ENCODE results near the gene AHNAK.
"Not testable (repeated sequence)": the region's sequence is repeated elsewhere in the genome, so short reads cannot be mapped to it uniquely, and the experiment has no call there.

Gene AHNAK

DNA sequence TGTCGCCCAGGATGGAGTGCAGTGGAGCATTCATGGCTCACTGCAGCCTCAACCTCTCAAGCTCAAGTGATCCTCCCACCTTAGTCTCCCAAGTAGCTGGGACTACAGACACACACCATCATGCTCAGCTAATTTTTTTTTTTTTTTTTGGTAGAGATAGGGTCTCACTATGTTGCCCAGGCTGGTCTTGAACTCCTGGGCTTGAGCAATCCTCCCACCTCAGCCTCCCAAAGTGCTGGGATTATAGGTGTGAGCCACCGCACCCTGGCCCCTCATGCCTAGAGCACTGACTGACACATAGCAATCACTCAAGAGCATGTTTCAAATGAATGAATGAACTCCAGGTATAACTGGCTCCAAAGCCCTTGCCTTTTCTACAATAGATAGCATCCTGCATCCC lies 3.9 kb upstream of the AHNAK start:
- DNase-seq (ENCODE audit: low spot score): not testable (repeated sequence)

DNA sequence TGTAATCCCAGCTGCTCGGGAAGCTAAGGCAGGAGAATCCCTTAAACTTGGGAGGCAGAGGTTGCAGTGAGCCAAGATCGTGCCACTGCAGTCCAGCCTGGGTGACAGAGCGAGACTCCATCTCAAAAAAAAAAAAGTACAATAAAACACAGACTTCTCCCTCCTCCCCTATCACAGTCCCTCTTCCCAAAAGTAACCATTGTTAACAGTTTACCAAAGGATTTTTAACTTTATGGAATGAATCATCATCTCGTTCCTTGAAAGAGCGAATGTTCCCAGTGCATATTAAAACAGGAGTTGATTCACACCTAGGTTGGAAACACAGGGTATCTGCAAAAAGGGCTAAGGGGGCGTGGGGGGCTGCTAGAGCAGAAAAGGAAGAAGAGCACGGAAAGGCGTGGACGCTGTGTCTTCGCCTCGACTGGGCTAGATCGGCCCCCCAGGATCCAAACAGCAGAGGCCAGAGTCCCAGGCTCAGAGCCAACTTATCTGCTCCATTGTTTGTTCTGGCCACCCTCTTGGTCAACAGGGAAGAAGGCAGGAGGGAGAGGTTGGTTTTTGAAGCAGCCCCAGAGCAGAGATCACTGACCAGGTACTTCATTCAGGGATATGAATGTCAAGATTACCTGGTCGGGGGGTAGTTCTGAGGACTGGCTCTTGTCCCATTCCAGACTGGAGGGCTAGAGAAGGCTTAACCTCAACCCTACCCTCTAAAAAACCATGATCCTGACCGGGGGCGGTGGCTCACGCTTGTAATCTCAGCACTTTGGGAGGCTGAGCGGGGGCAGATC lies 2.1 kb upstream of the AHNAK start:
- no peak for DNase-seq (ENCODE audit: low spot score)

DNA sequence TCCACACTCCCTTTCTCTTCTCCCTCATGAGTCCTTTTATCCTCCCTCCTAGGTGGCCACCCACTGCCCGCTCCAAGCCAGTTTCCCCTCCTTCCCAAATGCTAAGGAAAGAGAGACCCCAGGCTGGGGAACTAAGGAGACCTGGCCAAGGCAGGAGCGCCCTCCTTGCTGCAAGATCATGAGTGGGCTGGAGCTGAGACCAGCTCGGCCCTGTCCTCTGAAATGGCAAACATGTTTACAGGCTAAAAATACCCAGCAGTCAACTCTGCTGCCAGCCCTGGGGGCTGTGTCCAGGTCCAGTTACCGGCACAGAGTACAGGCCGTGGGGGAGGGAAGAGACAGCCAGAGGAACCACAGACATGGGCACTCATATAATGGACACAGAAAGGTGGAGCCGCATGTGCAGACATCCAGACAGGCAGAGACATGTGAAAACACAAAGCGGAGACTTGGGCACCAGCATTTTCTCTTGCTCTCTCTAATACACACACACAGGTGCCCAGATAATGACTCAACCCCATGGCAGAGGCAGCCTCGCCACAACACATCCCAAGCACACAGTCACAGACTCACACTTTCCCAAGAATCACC lies 1.2 kb upstream of the AHNAK start:
- no peak for DNase-seq (ENCODE audit: low spot score)

DNA sequence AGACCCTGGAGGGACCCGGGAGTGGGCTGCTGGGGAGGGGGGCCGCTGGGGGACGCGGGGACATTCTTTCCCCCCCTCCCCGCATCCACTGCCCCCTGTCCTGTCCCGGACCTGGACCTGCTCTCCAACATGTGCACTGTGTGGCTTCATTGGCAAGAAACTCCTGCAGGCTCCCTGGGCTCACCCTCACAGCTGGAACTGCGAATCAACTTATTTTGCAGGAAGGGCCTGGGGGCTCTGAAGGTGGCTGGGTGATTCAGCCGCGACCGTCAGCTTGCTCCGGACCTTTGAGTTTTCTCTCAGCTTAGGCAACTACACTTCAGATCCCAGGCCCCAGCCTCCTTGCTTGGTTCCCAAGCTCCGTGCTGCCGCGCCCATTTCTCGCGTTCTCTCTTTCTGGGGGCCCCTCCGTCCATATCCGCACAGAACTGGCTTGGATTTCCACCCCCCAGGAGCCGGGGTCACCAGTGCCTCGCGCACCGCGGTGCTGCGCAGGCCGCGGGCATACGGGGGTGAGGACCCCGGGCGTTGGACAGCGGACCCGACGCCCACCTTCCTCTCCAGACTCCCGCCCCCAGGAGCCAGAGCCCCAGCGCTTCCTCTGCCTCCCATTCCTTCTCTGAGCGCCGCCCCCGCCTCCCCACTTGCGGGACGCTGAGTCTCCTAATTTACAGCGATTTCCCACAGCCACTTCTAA lies 471 bp upstream of the AHNAK start:
- DNase-seq (ENCODE audit: low spot score): no peak

DNA sequence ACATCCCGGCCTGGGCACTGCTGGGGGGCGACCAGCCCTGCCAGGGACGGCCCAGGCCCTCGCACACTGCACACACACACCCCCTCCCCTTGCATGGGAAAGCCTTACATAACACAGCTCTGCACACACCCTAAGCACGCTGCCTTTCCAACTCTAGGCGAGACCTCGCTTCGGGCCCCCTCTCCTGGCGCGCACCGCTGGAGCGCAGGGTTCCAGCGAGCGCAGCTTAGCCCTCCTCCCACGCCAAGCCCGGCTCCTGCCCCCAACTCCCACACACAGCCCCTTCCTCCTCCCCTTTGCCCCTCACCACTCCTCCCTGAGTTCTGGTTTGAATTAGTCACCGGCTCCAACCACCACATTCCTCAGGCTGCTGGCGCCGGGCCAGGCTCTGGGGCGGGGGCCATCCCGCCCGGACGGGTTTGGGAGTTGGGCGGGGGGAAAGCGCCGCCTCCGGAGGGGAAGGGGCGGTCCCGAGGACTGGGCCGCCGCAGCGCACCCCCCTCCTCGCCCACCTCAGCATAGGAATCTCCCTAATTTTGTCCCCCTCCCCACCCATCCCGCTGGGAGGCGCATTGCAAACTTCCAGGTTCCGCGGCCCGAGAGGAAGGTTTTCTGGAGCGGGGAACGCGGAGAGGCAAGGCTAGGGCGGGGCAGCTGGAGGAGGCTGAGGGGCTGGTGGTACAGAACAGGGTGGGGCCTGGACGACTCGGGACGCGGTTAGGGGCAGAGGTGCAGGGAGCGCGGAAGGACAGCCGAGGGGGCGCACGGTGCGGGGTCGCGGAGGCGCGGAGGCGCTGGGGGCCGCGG lies 966 bp downstream of the AHNAK start:
- DNase-seq (ENCODE audit: low spot score): peak; percentile 84

DNA sequence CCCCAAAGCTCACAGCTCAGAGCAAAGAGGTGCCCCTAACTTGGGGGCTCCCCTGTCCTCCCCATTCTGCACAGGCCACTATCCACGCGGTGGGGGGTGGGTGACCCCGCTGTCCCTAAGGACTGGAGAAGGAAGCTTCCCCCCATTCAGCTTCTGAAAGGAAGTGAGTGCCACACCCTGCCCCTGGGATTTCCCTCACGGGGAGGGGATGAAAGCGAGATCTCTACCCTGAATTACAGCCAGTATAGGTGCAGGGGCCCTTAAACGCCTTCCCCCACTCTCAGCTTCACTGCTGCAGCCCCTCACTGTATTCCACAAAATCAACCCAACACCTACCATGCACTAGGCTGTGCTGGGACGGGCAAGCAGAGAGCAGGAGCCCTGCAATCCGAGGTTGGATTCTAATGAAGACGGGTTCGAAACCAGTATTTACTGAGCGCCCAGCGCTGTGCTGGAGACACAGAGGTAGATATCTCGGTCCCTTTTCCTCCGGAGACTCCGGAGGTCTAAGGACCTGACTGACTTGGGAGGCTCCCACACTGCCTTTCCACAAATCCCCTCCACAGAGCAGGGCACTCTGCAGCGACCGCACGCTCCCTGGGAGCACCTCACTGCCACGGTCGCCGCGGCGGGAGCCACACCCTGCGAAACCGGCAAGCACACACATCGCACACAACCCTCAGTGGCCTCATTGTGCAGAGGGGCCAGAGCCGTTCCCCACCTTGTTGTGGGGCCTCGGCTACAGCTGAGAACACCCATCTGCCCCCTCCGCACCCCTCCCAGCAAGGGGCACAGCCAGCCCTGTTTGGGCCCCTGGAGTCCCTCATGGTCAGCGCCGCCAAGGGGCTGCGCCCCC lies 1.8 kb downstream of the AHNAK start:
- DNase-seq (ENCODE audit: low spot score): no peak

DNA sequence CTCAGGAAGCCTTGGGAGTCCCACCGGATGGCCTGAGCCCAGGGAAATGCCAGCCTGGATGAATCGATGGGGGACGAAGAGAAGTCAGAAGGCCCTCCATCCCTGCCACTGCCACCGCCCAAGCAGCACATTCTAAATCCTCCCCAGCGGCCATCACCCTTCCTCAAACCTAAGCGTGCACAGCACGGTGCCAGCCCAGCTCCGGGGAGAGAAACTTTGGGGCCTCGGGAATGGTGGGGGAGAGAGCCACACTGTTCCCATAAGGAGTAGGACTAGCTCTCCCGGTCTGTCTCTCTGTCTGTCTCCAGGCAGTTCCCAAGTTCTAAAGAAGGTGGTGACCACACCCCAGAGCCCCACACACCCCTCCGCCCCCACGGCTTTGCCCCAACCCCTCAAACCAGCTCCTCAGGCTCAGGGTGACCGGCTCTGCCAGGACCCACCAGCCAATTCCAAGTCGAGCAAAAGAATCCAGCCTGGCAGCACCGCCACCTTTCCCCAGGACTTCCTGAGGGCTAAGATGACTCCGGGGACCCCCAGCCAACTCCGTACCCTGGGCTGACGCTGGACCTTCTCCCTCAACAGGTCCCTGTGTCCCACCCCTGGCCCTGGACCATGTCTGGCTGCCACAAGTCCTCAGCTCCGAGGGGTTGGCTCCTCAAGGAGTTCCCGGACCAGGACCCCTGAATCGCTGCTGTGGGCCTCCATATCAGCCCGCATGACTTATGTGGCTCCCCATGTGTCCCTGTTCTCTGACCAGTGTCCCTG lies 2.7 kb downstream of the AHNAK start:
- no peak for DNase-seq (ENCODE audit: low spot score)

DNA sequence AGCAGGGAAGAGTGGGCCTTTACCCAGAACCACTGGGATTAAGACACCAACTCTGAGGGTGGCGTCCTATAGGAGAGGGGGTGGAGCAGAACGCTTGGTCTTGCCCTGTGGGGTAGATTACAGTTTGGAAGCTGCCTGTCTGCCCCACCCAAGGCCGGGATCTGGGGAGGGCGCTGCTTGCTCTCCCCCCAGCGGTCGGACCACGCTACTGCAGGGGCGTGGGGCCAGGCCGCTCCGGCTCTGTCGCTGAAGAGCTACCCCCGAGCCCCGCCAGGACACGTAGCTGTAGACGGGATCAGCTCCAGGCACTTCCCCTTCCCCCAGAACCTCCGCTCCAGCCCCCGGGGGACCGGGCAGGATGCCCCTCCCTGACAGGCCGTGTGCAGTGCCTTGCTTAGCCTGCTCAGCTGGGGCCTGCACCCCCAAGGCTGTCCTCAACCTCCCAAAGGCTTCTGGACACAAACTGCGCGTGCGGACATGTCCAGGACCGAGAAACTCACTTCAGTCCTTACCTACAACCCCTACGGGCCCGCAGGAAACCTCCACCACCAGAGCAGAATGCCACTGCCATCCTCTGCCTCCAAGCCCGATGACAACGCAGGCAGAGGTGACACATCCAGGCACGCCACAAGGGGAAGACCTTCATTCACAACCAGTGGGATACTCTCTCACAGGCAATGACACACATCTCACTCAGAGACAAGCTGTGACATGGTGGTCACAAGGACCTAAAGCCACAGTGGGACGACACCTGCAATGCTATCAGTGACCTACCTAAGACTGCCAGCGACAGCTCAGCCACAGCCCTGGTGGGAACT lies 3.6 kb downstream of the AHNAK start:
- peak; percentile 86 for DNase-seq (ENCODE audit: low spot score)

DNA sequence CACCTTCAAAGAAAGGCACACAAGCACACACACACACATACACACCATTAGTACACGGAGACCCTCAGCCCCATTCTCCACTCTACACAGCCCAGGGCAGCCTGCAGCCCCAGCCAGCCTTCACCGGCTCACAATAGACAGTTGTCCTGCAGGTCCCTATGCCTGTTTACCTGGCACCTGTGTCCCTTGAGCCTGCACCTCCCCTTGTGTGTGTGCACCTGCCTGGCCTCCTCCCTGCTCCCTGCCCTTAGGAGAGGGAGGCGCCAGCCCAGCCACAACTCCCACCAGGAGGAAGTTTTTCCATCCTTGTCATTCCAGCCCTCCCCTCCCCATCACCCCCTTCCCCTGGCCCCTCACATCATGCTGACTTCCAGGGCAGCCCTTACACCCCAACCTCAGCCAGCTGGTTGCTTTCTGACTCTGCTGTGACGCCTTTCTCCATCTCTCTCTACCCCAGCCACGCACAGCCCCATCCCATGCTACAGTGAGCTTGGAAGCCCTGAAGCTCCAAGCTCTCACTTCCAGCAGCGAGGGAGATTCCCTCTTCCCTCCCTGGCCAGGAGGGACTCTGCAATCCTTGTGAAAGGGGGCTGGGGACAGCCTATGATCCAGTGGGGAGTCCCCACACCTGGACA lies 4.4 kb downstream of the AHNAK start:
- no peak for DNase-seq (ENCODE audit: low spot score)

DNA sequence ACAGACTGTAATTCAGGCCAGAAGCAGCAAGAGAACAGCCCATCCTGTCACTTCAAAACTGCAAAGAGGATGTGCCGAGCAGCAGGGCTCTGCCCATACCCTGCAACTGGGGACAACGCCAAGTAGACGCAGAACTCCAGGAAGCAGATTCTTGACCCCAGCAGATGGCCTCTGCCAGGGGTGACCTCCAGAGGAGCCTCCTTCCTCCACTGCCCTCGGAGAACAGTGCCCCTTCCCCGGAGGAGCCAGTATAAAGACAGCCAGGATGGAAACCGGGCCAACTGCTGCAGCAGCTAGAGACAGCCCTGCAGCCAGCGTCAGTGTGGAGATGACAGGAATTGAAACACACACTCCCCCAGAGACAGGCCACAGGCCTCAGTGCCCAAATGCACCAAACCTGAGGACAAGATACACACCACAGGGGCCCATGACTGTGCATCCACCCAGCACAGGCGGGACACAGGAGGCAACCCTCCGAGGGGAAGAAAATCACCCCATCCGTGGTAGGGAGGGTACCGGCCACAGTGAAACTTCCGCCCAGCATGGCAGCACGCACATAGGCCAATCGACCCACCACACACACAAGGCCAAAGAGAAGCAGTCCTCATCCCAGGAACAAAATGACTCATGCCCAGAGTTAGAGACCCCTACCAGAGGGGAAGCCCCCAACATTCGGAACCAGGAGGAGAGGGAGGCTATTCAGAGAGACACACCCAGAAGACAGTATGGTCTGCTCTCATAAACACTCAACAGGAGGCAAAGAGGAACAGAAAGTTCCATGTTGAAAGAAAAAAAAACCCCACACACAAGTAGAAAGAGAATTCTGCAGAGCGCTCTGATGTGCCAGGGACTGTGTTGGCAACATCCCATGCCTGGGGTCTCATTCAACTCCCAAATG lies 5.6 kb downstream of the AHNAK start:
- no peak for DNase-seq (ENCODE audit: low spot score)

DNA sequence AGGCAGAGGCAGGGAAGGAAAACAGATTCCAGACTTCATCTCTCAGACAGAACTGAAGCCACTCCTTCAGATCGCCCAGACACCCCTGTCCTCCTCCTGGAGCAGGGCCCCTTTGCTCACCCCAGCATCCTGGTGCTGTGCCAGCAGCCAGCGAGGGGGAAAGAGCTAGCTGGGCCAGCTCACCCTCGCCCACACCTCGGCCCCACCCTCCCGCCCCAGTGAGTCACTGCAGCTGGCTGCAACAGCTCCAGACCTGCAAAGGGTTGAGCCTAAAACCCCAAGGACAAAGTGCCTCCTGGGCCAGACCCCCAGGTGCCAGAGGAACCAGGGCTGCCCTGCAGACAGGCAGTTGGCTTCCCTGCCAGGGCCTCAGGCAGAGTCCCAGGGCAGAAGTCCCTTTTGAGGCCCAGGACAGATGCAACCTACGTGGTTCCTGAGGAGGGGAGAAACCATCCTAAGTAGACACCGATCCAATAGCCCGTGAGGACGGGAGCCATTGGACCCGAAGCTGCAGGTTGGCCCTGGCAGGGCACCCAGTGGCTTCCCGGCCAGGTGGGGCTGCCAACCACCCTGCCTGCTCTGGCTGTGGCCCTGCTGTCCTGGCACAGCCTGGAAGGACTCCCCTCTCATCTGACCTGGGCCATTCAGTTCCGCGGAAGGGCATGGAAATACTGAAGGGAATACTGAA lies 7.2 kb downstream of the AHNAK start:
- DNase-seq (ENCODE audit: low spot score): peak; percentile 61

DNA sequence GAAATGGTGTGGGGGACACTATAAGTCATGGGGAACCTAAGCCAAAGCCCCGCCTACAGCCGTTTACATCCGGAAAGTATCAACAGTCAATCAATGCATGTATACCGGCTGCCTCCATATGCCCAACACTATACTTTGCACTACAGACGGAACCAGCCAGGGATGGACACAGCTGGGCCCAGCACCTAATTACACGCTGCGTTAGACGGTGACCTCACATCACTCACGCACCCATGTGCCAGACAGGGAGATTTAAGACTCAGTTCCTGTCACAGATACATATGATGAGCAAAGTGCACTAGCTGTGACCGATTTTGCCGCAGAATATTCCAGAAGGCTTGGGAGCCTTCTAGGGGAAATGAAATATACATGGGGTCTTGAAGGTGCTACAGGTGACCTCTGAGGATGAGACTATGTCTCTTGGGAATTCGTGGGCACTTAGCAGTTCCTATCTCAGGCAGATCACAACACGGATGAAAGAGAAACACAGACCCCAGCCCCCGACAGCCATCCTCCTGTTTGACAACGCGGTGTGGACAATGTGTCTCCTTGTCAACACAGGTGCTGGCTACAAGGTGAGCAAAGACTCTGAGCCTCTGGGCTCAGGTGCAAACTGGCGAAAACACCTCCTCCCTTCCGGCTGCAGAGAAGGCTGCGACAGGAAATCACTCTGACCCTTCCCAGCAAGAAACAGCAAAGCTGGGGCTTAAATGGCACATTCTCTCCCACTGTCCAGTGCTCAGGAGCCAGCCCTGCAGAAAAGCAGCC lies 8.0 kb downstream of the AHNAK start:
- no peak for DNase-seq (ENCODE audit: low spot score)

DNA sequence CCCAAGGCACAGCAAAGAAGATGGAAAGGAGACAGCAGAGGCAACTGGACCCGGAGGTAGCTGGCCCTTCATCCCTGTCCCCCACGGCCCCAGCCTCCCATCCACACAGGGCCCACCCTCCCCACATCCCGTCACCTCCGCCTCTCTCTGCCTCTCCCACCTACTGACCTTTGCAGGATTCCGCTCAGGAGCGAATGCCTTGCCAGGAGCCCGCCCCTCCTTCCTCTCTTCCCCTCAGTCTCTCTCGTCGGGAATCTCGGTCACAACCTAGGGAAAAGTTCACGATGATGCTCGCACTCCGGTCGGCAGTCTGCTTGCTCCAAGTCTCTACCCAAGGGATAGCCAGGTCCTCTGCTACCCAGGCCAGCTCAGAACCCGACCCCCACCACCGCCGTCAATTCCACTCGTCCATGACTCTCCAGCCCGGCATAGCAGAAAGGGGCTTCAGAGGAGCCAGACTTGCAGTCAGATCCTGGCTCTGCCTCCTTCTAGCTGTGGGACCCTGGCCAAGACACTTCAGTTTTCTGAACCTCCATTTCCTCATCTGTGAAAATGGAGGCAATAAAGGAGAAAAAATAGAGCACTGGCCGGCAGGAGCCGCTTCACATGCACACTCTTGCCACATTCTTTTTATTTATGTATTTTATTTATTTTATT lies 10.2 kb downstream of the AHNAK start:
- DNase-seq (ENCODE audit: low spot score): no peak

DNA sequence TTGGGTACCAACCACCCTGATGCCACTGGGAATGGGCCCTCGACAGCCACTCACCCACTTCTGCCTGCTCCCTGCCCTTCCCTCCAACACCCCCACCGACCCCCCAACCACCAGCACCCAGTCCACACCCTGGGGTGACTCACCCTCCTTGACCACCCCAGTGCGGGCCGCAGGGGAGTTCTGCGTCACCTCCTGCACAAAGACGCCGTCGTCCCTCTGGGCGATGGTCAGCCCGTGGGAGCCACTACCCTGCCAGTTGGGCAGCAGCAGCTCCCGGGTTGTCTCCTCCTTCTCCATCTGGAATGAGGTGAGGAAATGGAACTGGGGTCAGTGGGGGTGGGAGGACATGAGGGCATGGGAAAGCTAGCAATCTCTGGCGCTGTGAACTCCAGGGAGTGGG lies 10.8 kb downstream of the AHNAK start:
- no peak for DNase-seq (ENCODE audit: low spot score)

DNA sequence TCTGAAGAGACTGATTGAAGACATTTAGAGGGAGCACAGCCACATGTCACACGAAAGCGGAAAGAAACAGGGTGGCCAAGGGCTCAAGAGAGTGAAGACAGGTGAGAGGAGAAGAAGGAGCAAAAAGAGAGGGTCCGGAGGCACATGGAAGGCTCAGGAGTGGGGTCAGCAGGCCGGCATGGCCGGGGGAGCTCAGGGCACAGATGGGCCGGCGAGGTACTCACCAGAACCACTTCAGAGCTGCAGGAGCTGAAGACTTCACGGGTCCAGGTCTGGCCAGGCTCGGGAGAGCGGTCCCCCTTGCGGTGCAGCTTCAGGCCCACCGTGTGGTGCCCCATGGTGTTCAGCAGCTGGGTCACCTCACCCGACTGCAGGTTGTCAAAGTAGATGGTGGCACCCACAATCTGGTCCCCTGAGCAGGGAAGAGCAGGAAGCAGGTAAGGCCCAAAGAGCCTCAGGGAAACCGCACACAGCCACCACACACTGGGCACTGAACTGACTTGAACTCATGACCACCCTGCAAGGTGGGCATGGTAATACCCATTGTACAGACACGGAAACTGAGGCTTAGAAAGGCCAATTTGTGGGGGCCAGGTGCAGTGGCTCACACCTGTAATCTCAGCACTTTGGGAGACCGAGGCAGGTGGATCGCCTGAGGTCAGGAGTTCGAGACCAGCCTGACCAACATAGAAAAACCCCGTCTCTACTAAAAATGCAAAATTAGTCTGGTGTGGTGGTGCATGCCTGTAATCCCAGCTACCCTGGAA lies 11.6 kb downstream of the AHNAK start:
- no peak for DNase-seq (ENCODE audit: low spot score)

DNA sequence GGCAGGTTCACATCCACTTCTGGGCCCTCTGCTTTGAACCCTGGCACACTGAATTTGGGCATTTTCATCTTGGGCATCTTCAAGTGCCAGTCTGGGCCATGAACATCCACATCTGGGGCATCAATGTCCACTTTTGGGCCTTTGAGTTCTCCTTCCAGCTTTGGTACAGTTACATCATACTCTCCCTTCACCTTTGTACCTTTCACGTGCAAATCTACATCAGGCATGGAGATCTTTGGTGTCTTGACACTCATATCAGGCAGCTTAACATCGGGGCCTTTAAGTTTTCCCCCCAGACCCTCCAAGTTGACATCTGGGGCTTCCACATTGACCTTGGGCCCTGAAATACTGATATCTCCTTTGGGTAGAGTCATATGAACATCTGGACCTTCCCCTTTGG lies 14.5 kb downstream of the AHNAK start:
- DNase-seq (ENCODE audit: low spot score): no peak
